Gastrocnemius medialis (tissue), 4 donors: Measurements from ENCODE around the gene SUCLG2. TPM values are rescaled to one million over a fixed set of nuclear protein-coding genes. Genes with fewer than 3 reads are reported as not detected.

Experiments
- ATAC-seq, 2 donors: fragments of 150-250 bp; one replicate each; pipeline ENCODE4 v1.9.1; 2016
- DNase-seq, 2 donors: peaks; one replicate each; pipeline ENCODE4 v3.0.0-alpha.2; 2019
- H3K27ac ChIP-seq, 4 donors: fragments of 200-600 bp; sonication (generic); 1 replicate in 1 of 4; 2 replicates in 3 of 4; pipeline ENCODE4 v1.5.1; 2016 to 2018; ENCODE audit warnings: mild to moderate bottlenecking in 2 of 4, moderate library complexity in 1 of 4
- H3K27me3 ChIP-seq, 3 donors: fragments of 200-600 bp; sonication (generic) in 2 of 3; 1 replicate in 1 of 3; 2 replicates in 2 of 3; pipeline versions ENCODE4 v1.5.1 to v1.6.0; 2016 to 2019; ENCODE audit warnings: mild to moderate bottlenecking in 1 of 3, moderate library complexity in 1 of 3
- H3K36me3 ChIP-seq, 2 donors: fragments of 200-600 bp; sonication (generic) in 1 of 2; one replicate each; pipeline ENCODE4 v1.5.1; 2017 to 2018
- H3K4me1 ChIP-seq, 2 donors: fragments of 200-600 bp; sonication (generic) in 1 of 2; one replicate each; pipeline ENCODE4 v1.5.1; 2016 to 2017; ENCODE audit warnings: mild to moderate bottlenecking in 2 of 2
- H3K4me3 ChIP-seq, 4 donors: fragments of 200-600 bp; sonication (generic) in 3 of 4; 1 replicate in 1 of 4; 2 replicates in 3 of 4; pipeline ENCODE4 v1.5.1; 2016 to 2019; ENCODE audit warnings: mild to moderate bottlenecking in 2 of 4
- H3K9me3 ChIP-seq, 3 donors: fragments of 200-600 bp; sonication (generic) in 2 of 3; 1 replicate in 1 of 3; 2 replicates in 2 of 3; pipeline ENCODE4 v1.5.1; 2016 to 2019
- CTCF ChIP-seq, 5 experiments: fragments of 450-650 bp in 3 of 5; fragments of 200-600 bp in 2 of 5; sonication (generic) in 2 of 5; IDR thresholded peaks in 4 of 5; conservative IDR thresholded peaks in 1 of 5; 1 replicate in 4 of 5; 2 replicates in 1 of 5; pipeline ENCODE4 v1.5.1; 2016 to 2019; ENCODE audit warnings: antibody characterized with exemption in 5 of 5, mild to moderate bottlenecking in 3 of 5, moderate library complexity in 3 of 5
- POLR2A ChIP-seq, 2 donors: fragments of 450-650 bp; IDR thresholded peaks; one replicate each; pipeline ENCODE4 v1.6.1; 2017; ENCODE audit warnings: antibody characterized with exemption in 2 of 2, mild to moderate bottlenecking in 2 of 2, moderate library complexity in 2 of 2
- in situ Hi-C, 4 donors: fragments of 200-750 bp; cut with MboI; loops; one replicate each; pipeline versions ENCODE4 v1.15.0 to v1.8.0; 2017; ENCODE audit warnings: low sequenced_read_pairs in 4 of 4
- intact Hi-C: fragments of 100-400 bp; cut with DNase I; formaldehyde crosslinking; loops from one replicate; pipeline ENCODE4 v1.15.1; 2023; ENCODE audit warnings: low total_unique reads
- total RNA-seq, 4 donors: library from RNA; depleted of rRNA; stranded (reverse); fragments of >200 nt; gene quantifications; one replicate each; pipeline versions ENCODE4 v1.1.0 to v1.2.3, GENCODE V29; 2016

SUCLG2 gene
- total RNA-seq, 4 donors from 2014 or later: 64.3 to 106 (median 73.2) TPM

- Histone ChIP-seq H3K36me3 (no peaks in the 10 kb centered on the region), H3K27me3 (no peaks in the 10 kb centered on the region), H3K9me3 (no peaks in the 10 kb centered on the region), H3K4me3 (no peak overlapping the region), H3K27ac (no peak overlapping the region), H3K4me1 (no peaks in the 10 kb centered on the region)
- ATAC-seq (no peak), DNase-seq (no peak)
- in situ Hi-C loops (no loop called here), intact Hi-C loops (no loop called here)
- no peak for TF ChIP-seq CTCF (IDR thresholded peaks at IDR 0.05 in 4 of 5, conservative IDR thresholded peaks at IDR 0.05 in 1 of 5)
- TF ChIP-seq POLR2A (IDR thresholded peaks at IDR 0.05): no peak
These were observed 308.3 kb downstream of the SUCLG2 start for GRCh38 chr3:67346081-67346480.

- no peaks in the 10 kb centered on the region for H3K9me3 ChIP-seq
- in situ Hi-C loops (no loop called here), intact Hi-C loops (no loop called here)
These were observed 318.6 kb downstream of the SUCLG2 start for GRCh38 chr3:67335813-67336212.

GRCh38 chr3:67334588-67334987 lies 319.8 kb downstream of the SUCLG2 start:
- no peaks in the 10 kb centered on the region for H3K27me3 ChIP-seq
- DNase-seq (no peak), ATAC-seq (no peak)
- H3K27ac ChIP-seq: no peak overlapping the region
- H3K9me3 ChIP-seq: no peaks in the 10 kb centered on the region
- intact Hi-C loops: no loop called here
- H3K4me3 ChIP-seq: no peak overlapping the region
- H3K36me3 ChIP-seq: no peaks in the 10 kb centered on the region
- in situ Hi-C loops: no loop called here
- no peaks in the 10 kb centered on the region for H3K4me1 ChIP-seq
- no peak for TF ChIP-seq POLR2A (IDR thresholded peaks at IDR 0.05)
- TF ChIP-seq CTCF (IDR thresholded peaks at IDR 0.05 in 4 of 5, conservative IDR thresholded peaks at IDR 0.05 in 1 of 5): no peak

More at GRCh38 chr3:67335813-67336212, 318.6 kb downstream of the SUCLG2 start:
- H3K4me3 ChIP-seq: no peak overlapping the region
- TF ChIP-seq CTCF (IDR thresholded peaks at IDR 0.05 in 4 of 5, conservative IDR thresholded peaks at IDR 0.05 in 1 of 5) (no peak), POLR2A (IDR thresholded peaks at IDR 0.05) (no peak)
- H3K27me3 ChIP-seq: no peaks in the 10 kb centered on the region
- H3K36me3 ChIP-seq: no peaks in the 10 kb centered on the region
- ATAC-seq (no peak), DNase-seq (no peak)
- no peaks in the 10 kb centered on the region for H3K4me1 ChIP-seq
- H3K27ac ChIP-seq: no peak overlapping the region

GRCh38 chr3:67329358-67329757 lies 325.1 kb downstream of the SUCLG2 start:
- Histone ChIP-seq H3K4me1 (no peaks in the 10 kb centered on the region), H3K9me3 (no peaks in the 10 kb centered on the region), H3K36me3 (no peaks in the 10 kb centered on the region), H3K27me3 (no peaks in the 10 kb centered on the region), H3K4me3 (no peak overlapping the region), H3K27ac (no peak overlapping the region)
- DNase-seq (no peak), ATAC-seq (no peak)
- in situ Hi-C loops (no loop called here), intact Hi-C loops (no loop called here)
- no peak for TF ChIP-seq CTCF (IDR thresholded peaks at IDR 0.05 in 4 of 5, conservative IDR thresholded peaks at IDR 0.05 in 1 of 5)

- Histone ChIP-seq H3K27ac (no peak overlapping the region), H3K4me1 (no peaks in the 10 kb centered on the region), H3K36me3 (no peaks in the 10 kb centered on the region), H3K27me3 (no peaks in the 10 kb centered on the region), H3K9me3 (no peaks in the 10 kb centered on the region), H3K4me3 (no peak overlapping the region)
- in situ Hi-C loops: no loop called here
- TF ChIP-seq CTCF (IDR thresholded peaks at IDR 0.05 in 4 of 5, conservative IDR thresholded peaks at IDR 0.05 in 1 of 5) (no peak), POLR2A (IDR thresholded peaks at IDR 0.05) (no peak)
- no peak for DNase-seq
- intact Hi-C loops: no loop called here
- no peak for ATAC-seq
These were observed 326.8 kb downstream of the SUCLG2 start for GRCh38 chr3:67327582-67327981.
